ENCODE results near the gene COQ7. TPM values are rescaled to one million over a fixed set of nuclear protein-coding genes. Genes with fewer than 3 reads are reported as not detected.

COQ7 gene
- total and polyA plus RNA-seq, 4 donors: 33.8 to 38.0 (median 35.6) TPM

GRCh38 chr16:19046062-19046461, 21.4 kb upstream of the COQ7 start:
- DNase-seq (ENCODE audit: low read depth in 4 of 6, low spot score in 6 of 6): no peak
- Histone ChIP-seq H3K9me3 (ENCODE audit: control insufficient read depth, insufficient read depth, low read length) (no peaks in the 10 kb centered on the region), H3K36me3 (ENCODE audit: control insufficient read depth, insufficient read depth, low read length) (peaks cover 27% of the 10 kb centered on the region), H3K27me3 (ENCODE audit: control insufficient read depth, insufficient read depth, low read length) (no peaks in the 10 kb centered on the region), H3K4me3 (ENCODE audit: low read depth, low read length) (no peak overlapping the region), H3K4me1 (ENCODE audit: control insufficient read depth, insufficient read depth, low read length) (no peaks in the 10 kb centered on the region), H3K27ac (ENCODE audit: low read depth, low read length) (no peak overlapping the region)
- WGBS (ENCODE audit: insufficient coverage): 100% methylated on average over 1 of the region's 2 CpGs

- no peaks in the 10 kb centered on the region for H3K27me3 ChIP-seq (ENCODE audit: control insufficient read depth, insufficient read depth, low read length)
- H3K27ac ChIP-seq (ENCODE audit: low read depth, low read length): peak overlapping the region; percentile 3
- DNase-seq (ENCODE audit: low read depth in 4 of 6, low spot score in 6 of 6): no peak
- H3K36me3 ChIP-seq (ENCODE audit: control insufficient read depth, insufficient read depth, low read length): peaks cover 15% of the 10 kb centered on the region
- WGBS (ENCODE audit: insufficient coverage): no CpG with 5 or more reads among the region's 4 CpGs
- peaks cover 9% of the 10 kb centered on the region for H3K4me1 ChIP-seq (ENCODE audit: control insufficient read depth, insufficient read depth, low read length)
- H3K9me3 ChIP-seq (ENCODE audit: control insufficient read depth, insufficient read depth, low read length): no peaks in the 10 kb centered on the region
- no peak overlapping the region for H3K4me3 ChIP-seq (ENCODE audit: low read depth, low read length)
Measured at GRCh38 chr16:19062706-19063105, 4.7 kb upstream of the COQ7 start.

GRCh38 chr16:19066988-19067348, 446 bp upstream of the COQ7 start:
- no peaks in the 10 kb centered on the region for H3K9me3 ChIP-seq (ENCODE audit: control insufficient read depth, insufficient read depth, low read length)
- peaks cover 10% of the 10 kb centered on the region for H3K36me3 ChIP-seq (ENCODE audit: control insufficient read depth, insufficient read depth, low read length)
- peak overlapping the region; percentile 96 for H3K4me3 ChIP-seq (ENCODE audit: low read depth, low read length)
- no peaks in the 10 kb centered on the region for H3K27me3 ChIP-seq (ENCODE audit: control insufficient read depth, insufficient read depth, low read length)
- peaks cover 20% of the 10 kb centered on the region for H3K4me1 ChIP-seq (ENCODE audit: control insufficient read depth, insufficient read depth, low read length)
- 14% methylated on average over 1 of the region's 9 CpGs for WGBS (ENCODE audit: insufficient coverage)
- peak in 1 of 6 donors; percentile 2 for DNase-seq (ENCODE audit: low read depth in 4 of 6, low spot score in 6 of 6)
- H3K27ac ChIP-seq (ENCODE audit: low read depth, low read length): peak overlapping the region; percentile 94

GRCh38 chr16:19068237-19068815, 912 bp downstream of the COQ7 start:
- peaks cover 19% of the 10 kb centered on the region for H3K36me3 ChIP-seq (ENCODE audit: control insufficient read depth, insufficient read depth, low read length)
- H3K4me1 ChIP-seq (ENCODE audit: control insufficient read depth, insufficient read depth, low read length): peaks cover 16% of the 10 kb centered on the region
- no peaks in the 10 kb centered on the region for H3K27me3 ChIP-seq (ENCODE audit: control insufficient read depth, insufficient read depth, low read length)
- DNase-seq (ENCODE audit: low read depth in 4 of 6, low spot score in 6 of 6): peak in 1 of 6 donors; percentile 2
- H3K27ac ChIP-seq (ENCODE audit: low read depth, low read length): peak overlapping the region; percentile 94
- WGBS (ENCODE audit: insufficient coverage): 47% methylated on average over 14 of the region's 19 CpGs
- H3K4me3 ChIP-seq (ENCODE audit: low read depth, low read length): peak overlapping the region; percentile 96
- no peaks in the 10 kb centered on the region for H3K9me3 ChIP-seq (ENCODE audit: control insufficient read depth, insufficient read depth, low read length)

- H3K4me1 ChIP-seq (ENCODE audit: control insufficient read depth, insufficient read depth, low read length): peaks cover 12% of the 10 kb centered on the region
- no peak overlapping the region for H3K27ac ChIP-seq (ENCODE audit: low read depth, low read length)
- peak in 2 of 6 donors; percentile 11 to 31 for DNase-seq (ENCODE audit: low read depth in 4 of 6, low spot score in 6 of 6)
- no peaks in the 10 kb centered on the region for H3K27me3 ChIP-seq (ENCODE audit: control insufficient read depth, insufficient read depth, low read length)
- peaks cover 41% of the 10 kb centered on the region for H3K36me3 ChIP-seq (ENCODE audit: control insufficient read depth, insufficient read depth, low read length)
- H3K9me3 ChIP-seq (ENCODE audit: control insufficient read depth, insufficient read depth, low read length): no peaks in the 10 kb centered on the region
- 89% methylated on average over 17 of the region's 21 CpGs for WGBS (ENCODE audit: insufficient coverage)
- H3K4me3 ChIP-seq (ENCODE audit: low read depth, low read length): no peak overlapping the region
Measured at GRCh38 chr16:19071811-19072777, 4.7 kb downstream of the COQ7 start.

GRCh38 chr16:19073344-19073743, 5.9 kb downstream of the COQ7 start:
- H3K4me1 ChIP-seq (ENCODE audit: control insufficient read depth, insufficient read depth, low read length): peaks cover 7% of the 10 kb centered on the region
- H3K36me3 ChIP-seq (ENCODE audit: control insufficient read depth, insufficient read depth, low read length): peaks cover 45% of the 10 kb centered on the region
- no peak overlapping the region for H3K27ac ChIP-seq (ENCODE audit: low read depth, low read length)
- no peak overlapping the region for H3K4me3 ChIP-seq (ENCODE audit: low read depth, low read length)
- H3K9me3 ChIP-seq (ENCODE audit: control insufficient read depth, insufficient read depth, low read length): no peaks in the 10 kb centered on the region
- DNase-seq (ENCODE audit: low read depth in 4 of 6, low spot score in 6 of 6): no peak
- H3K27me3 ChIP-seq (ENCODE audit: control insufficient read depth, insufficient read depth, low read length): no peaks in the 10 kb centered on the region
- WGBS (ENCODE audit: insufficient coverage): 100% methylated on average over 3 of the region's 3 CpGs

GRCh38 chr16:19073863-19074262, 6.4 kb downstream of the COQ7 start:
- no peaks in the 10 kb centered on the region for H3K27me3 ChIP-seq (ENCODE audit: control insufficient read depth, insufficient read depth, low read length)
- no peak for DNase-seq (ENCODE audit: low read depth in 4 of 6, low spot score in 6 of 6)
- H3K9me3 ChIP-seq (ENCODE audit: control insufficient read depth, insufficient read depth, low read length): no peaks in the 10 kb centered on the region
- 69% methylated on average over 4 of the region's 7 CpGs for WGBS (ENCODE audit: insufficient coverage)
- H3K36me3 ChIP-seq (ENCODE audit: control insufficient read depth, insufficient read depth, low read length): peaks cover 48% of the 10 kb centered on the region
- H3K4me3 ChIP-seq (ENCODE audit: low read depth, low read length): no peak overlapping the region
- H3K27ac ChIP-seq (ENCODE audit: low read depth, low read length): no peak overlapping the region
- peaks cover 4% of the 10 kb centered on the region for H3K4me1 ChIP-seq (ENCODE audit: control insufficient read depth, insufficient read depth, low read length)

- H3K36me3 ChIP-seq (ENCODE audit: control insufficient read depth, insufficient read depth, low read length): peaks cover 52% of the 10 kb centered on the region
- no peaks in the 10 kb centered on the region for H3K27me3 ChIP-seq (ENCODE audit: control insufficient read depth, insufficient read depth, low read length)
- no peak for DNase-seq (ENCODE audit: low read depth in 4 of 6, low spot score in 6 of 6)
- no peaks in the 10 kb centered on the region for H3K4me1 ChIP-seq (ENCODE audit: control insufficient read depth, insufficient read depth, low read length)
- 97% methylated on average over 12 of the region's 12 CpGs for WGBS (ENCODE audit: insufficient coverage)
- no peaks in the 10 kb centered on the region for H3K9me3 ChIP-seq (ENCODE audit: control insufficient read depth, insufficient read depth, low read length)
- no peak overlapping the region for H3K27ac ChIP-seq (ENCODE audit: low read depth, low read length)
- H3K4me3 ChIP-seq (ENCODE audit: low read depth, low read length): no peak overlapping the region
Measured at GRCh38 chr16:19075511-19075910, 8.1 kb downstream of the COQ7 start.

GRCh38 chr16:19077879-19078278, 10.5 kb downstream of the COQ7 start:
- WGBS (ENCODE audit: insufficient coverage): 89% methylated on average over 4 of the region's 6 CpGs
- DNase-seq (ENCODE audit: low read depth in 4 of 6, low spot score in 6 of 6): no peak
- Histone ChIP-seq H3K36me3 (ENCODE audit: control insufficient read depth, insufficient read depth, low read length) (peaks cover 37% of the 10 kb centered on the region), H3K4me1 (ENCODE audit: control insufficient read depth, insufficient read depth, low read length) (no peaks in the 10 kb centered on the region), H3K9me3 (ENCODE audit: control insufficient read depth, insufficient read depth, low read length) (no peaks in the 10 kb centered on the region), H3K4me3 (ENCODE audit: low read depth, low read length) (no peak overlapping the region), H3K27ac (ENCODE audit: low read depth, low read length) (no peak overlapping the region), H3K27me3 (ENCODE audit: control insufficient read depth, insufficient read depth, low read length) (no peaks in the 10 kb centered on the region)

Data from spinal cord (tissue), 10 donors.